GM23248 (cell line): ENCODE measurements around the gene ID1.

Source experiments
- EZH2 ChIP-seq: fragments of 200-600 bp; sonication (generic); IDR thresholded peaks from 2 replicates; pipeline ENCODE4 v1.6.1; 2018; ENCODE audit warnings: antibody characterized with exemption, mild to moderate bottlenecking; ENCODE audit not compliant: insufficient read depth, poor library complexity, severe bottlenecking
- EZH2phosphoT487 ChIP-seq: fragments of 200-600 bp; sonication (generic); IDR thresholded peaks from 2 replicates; pipeline ENCODE4 v1.6.1; 2018; ENCODE audit warnings: antibody characterized with exemption, moderate library complexity, mild to moderate bottlenecking, low read depth; ENCODE audit not compliant: insufficient read depth

- TF ChIP-seq EZH2 = no peak
- no peak for TF ChIP-seq EZH2phosphoT487
Measured at GRCh38 chr20:31564284-31564683, 40.8 kb upstream of the ID1 start.
